Vagina (tissue), 2 donors: ENCODE results near the gene FBRSL1.

Experiments used
- POLR2A ChIP-seq, 2 donors: fragments of 450-650 bp; IDR thresholded peaks; one replicate each; pipeline ENCODE4 v1.6.1; 2017; ENCODE audit warnings: antibody characterized with exemption in 2 of 2, mild to moderate bottlenecking in 2 of 2, moderate library complexity in 2 of 2
- TF ChIP-seq, protein P1 (sequence below), 3 experiments: fragments of 450-650 bp in 2 of 3; fragments of 200-600 bp in 1 of 3; sonication (generic) in 1 of 3; IDR thresholded peaks; one replicate each; pipeline ENCODE4 v1.5.1; 2017 to 2019; ENCODE audit warnings: antibody characterized with exemption in 3 of 3, mild to moderate bottlenecking in 2 of 3, moderate library complexity in 2 of 3

DNA sequence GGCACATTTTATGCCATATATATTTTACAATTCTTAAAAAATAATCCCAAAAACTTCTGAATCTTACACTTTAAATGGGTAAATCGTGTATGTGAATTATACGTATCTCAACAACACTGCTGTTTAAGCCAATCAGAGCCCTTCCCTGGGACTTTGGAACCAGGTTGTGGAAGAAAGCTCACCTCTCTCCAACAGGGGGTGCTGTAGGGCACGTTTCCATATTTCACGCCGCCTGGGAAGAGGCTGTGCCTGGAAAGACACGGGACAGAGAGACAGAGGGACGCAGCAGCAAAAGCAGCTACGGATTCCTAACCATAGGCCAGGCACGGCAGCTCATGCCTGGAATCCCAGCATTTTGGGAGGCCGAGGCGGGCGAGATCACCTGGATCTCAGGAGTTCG is 29.4 kb upstream of the FBRSL1 start:
- TF ChIP-seq, protein P1, sequence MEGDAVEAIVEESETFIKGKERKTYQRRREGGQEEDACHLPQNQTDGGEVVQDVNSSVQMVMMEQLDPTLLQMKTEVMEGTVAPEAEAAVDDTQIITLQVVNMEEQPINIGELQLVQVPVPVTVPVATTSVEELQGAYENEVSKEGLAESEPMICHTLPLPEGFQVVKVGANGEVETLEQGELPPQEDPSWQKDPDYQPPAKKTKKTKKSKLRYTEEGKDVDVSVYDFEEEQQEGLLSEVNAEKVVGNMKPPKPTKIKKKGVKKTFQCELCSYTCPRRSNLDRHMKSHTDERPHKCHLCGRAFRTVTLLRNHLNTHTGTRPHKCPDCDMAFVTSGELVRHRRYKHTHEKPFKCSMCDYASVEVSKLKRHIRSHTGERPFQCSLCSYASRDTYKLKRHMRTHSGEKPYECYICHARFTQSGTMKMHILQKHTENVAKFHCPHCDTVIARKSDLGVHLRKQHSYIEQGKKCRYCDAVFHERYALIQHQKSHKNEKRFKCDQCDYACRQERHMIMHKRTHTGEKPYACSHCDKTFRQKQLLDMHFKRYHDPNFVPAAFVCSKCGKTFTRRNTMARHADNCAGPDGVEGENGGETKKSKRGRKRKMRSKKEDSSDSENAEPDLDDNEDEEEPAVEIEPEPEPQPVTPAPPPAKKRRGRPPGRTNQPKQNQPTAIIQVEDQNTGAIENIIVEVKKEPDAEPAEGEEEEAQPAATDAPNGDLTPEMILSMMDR (IDR thresholded peaks at IDR 0.05), result no peak
- no peak for TF ChIP-seq POLR2A (IDR thresholded peaks at IDR 0.05)
